NCI-H226 (cell line): Measurements from ENCODE around the gene CD46.
"Not testable (repeated sequence)": the region's sequence is repeated elsewhere in the genome, so short reads cannot be mapped to it uniquely, and the experiment has no call there.

Experiments
- DNase-seq: peaks from one replicate; pipeline ENCODE4 v3.0.0-alpha.2; 2015

The CD46 gene

GRCh38 chr1:207751790-207752455 is at the start of gene CD46:
Gene CD46, plus strand, starts transcription at chr1:207752054. Its CDS starts 159 bp downstream, at chr1:207752213.
- peak; percentile 94 for DNase-seq

DNA sequence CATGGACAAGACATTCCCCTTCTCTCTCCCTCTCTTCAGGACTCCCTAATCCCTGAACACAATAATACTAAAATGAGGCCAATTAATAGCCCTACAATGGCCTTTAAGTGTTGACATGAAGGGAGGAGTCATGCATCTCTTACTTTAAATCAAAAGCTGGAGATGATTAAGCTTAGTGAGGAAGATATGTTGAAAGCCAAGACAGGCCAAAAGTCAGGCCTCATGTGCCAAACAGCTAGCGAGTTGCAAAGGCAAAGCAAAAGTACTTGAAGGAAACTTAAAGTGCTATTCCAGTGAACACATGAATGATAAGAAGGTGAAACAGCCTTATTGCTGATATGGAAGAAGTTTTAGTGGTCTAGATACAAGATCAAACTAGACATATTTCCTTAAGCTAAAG is 49.5 kb upstream of the CD46 start:
- no peak for DNase-seq

DNA sequence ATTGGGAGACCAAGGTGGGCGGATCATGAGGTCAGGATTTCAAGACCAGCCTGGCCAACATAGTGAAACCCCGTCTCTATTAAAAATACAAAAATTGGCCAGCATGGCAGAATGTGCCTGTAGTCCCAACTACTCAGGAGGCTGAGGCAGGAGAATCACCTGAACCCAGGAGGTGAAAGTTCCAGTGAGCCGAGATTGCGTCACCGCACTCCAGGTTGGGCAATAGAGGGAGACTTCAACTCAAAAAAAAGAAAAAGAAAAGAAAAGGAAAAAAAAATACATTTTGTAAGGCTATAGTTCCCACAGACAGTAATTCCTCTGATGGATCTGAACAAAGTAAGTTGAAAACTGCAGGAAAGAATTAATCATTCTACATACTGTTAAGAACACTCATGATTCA is 48.1 kb upstream of the CD46 start:
- DNase-seq: no peak

GRCh38 chr1:207708004-207708403 is 43.9 kb upstream of the CD46 start:
- peak; percentile 31 for DNase-seq

GRCh38 chr1:207711285-207711684 is 40.6 kb upstream of the CD46 start:
- peak; percentile 18 for DNase-seq

DNA sequence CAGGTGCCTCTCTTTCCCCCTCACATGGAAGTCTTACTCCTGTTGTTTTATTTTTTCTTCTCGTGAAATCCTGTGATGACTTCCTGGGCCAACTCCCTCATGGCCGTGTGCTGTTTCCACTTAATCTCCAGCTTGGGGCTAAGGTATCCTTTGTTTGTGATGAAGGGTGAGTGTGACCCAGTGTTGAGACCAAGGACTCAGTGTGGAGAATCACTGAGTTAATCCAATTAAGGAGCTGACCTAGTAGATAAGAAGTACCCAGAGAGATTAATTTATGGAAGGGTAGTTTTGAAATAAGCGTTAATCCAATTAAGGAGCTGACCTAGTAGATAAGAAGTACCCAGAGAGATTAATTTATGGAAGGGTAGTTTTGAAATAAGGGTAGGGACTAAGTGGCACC is 39.2 kb upstream of the CD46 start:
- not testable (repeated sequence) for DNase-seq

DNA sequence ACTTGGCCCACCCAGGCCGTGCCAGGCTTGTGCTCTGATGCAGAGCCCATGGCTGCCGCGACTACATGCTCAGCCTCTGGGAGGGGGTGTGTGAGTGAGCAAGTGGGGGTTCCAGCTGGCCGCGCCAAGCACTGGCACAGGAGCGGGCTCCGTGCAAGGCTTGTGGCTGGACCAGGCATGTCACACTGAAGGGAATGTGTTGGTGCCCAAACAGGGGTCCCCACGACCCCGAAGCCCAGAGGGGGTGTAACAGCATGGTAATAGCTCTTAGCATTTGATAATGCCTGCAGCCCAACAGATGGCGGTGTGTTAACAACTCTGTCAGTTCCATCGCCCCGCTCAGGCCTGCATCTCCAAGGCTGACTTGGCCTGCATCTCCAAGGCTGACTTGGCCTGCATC is 38.3 kb upstream of the CD46 start:
- no peak for DNase-seq

GRCh38 chr1:207719234-207719633 is 32.6 kb upstream of the CD46 start:
- no peak for DNase-seq

- DNase-seq: not testable (repeated sequence)
Measured at GRCh38 chr1:207728200-207728858, 23.5 kb upstream of the CD46 start.

DNA sequence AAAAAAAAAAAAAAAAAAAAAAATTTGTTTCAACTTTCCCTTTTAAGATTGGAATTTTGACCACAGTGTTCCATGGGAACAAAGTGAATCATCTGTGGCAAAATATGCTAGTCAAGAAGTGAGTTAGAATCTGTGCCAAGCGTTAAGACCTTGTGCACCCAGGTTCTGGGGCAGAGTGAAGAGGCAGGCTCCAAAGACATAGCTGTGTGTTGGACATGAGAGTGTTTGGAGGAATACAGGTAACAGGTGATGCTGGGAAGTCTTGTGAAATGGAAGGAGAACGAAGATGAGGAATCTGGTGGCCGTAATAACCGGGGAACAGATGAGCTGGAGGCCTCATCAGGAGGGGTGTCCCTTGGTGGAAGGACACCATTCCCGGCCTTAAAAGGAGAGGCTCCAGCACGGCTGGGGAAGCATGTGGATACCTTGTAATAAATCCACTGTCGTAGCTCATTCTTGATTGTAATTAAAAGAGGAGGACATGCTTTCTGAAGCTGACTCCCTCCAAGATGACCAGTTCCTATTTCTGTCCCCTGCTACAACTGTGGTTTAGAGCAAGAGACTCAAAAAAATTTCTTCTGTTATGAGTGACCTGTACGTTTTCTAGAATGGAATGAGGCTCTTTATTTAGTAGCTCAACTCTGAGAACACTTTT is 14.2 kb upstream of the CD46 start:
- DNase-seq: not testable (repeated sequence)

DNA sequence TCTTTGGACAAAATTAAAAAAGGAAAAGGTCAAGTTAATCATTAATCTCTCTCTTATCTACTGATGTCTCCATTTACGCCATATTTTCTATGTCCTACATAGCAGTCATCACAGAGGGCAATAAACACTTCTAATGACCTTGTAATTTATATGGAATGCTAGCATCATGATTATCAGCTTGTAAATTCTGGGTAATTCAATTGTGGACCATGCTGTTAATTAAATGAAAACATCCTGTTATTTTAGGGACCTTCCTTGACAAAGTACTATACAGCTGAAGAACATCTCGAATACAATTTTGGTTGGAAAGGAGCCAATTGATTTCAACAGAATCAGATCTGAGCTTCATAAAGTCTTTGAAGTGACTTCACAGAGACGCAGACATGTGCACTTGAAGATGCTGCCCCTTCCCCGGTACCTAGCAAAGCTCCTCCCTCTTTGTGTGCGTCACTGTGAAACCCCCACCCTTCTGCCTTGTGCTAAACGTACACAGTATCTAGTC is 13.6 kb upstream of the CD46 start:
- not testable (repeated sequence) for DNase-seq

GRCh38 chr1:207740207-207740606 is 11.6 kb upstream of the CD46 start:
- no peak for DNase-seq

DNA sequence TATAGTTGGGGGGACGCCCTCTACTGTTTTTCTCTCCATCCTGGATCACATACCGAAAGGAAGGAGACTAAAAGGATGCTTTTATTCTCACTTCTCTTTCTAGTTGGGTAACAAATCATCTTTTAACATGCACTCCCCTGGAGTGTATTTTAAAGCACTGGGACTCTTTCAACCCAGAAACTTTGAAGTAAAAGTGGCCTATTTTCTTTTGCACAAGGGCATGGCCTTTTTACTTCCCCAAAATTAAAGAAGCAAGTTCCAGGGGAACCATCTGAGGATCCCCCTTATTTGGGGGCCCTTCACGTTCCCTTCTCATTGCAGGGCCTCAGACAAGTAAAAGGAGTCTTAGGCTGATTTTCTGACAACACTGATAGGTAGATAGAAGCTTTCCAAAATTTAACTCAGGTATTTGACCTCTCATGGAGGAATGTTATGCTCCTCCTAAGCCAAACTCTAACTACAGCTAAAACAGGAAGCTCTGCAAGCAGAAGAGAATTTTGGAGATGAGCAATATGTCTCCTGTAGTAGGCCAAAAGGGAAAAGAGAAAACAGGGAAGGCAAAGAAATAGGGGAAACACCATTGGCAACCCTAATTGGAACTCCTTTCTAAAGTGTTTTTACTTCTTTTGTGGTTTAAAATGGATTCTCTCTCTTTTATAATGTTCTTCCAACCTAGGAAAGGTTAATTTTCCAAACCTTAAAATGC is 8.9 kb upstream of the CD46 start:
- no peak for DNase-seq

DNA sequence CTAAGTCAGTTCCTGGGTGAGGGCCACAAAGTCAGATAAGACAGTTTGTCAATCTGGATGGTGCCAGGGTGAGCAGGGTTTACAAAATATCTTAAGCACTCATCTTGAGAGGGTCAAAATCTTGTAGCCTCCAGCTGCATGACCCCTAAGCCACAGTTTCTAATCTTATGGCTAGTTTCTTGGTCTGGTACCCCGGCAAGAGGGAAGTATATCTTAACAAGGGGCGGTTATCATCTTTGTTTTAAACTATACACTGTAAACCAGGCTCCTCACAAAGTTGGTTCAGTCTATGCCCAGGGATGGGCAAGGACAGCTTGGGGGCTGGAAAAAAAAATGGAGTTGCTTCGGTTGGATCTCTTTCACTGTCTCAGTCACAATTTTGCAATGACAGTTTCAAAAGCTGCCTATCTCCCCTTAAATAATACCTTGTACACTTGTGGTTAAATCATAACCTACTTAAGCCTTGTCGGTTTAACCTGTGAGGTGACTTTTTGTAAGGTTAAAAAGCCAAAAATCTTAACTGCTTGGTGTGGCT is 7.8 kb upstream of the CD46 start:
- DNase-seq: no peak

GRCh38 chr1:207745285-207745684 is 6.6 kb upstream of the CD46 start:
- DNase-seq: peak; percentile 24

DNA sequence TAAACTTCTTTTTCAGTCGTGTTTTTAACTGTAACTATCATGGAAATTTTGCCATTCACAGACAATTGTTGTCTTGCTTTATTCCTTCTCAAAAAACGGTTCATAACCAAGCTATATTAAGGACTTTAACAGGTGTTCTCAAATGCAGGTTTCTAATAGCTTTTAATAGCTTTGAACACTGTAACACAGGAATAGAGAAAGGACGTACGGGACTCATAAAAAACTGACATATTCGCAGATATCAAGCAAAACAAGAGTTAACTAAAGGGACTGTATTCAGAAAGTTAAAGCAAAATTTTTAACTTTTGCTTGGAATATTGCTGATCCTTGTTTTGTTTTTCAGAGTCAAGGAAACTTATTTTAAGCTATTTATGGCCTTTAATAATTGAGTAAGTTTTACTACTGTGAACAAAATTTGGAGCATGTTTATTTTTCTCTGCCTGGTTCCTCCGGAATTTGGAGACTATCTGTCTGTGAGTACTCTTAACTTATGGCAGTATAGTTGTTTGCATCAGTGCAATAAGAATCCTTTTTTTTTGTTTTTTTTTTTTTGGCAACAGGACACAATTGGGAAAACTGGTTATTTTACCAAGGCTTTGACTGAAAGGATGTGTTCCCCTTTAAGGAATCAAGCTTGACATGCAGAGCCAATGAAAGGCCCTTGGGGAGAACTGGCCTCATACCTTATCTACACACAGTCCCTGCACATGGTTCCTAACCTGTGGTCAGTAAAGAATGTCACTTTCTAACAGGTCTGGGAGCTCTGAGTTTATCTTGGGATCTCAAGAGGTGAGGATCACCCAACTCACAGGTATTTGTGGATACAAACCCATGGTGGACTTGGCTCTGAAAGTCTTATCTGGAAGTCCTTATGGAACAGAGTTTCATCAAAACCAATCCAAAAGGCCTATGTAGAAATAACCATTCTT is 5.8 kb upstream of the CD46 start:
- no peak for DNase-seq

DNA sequence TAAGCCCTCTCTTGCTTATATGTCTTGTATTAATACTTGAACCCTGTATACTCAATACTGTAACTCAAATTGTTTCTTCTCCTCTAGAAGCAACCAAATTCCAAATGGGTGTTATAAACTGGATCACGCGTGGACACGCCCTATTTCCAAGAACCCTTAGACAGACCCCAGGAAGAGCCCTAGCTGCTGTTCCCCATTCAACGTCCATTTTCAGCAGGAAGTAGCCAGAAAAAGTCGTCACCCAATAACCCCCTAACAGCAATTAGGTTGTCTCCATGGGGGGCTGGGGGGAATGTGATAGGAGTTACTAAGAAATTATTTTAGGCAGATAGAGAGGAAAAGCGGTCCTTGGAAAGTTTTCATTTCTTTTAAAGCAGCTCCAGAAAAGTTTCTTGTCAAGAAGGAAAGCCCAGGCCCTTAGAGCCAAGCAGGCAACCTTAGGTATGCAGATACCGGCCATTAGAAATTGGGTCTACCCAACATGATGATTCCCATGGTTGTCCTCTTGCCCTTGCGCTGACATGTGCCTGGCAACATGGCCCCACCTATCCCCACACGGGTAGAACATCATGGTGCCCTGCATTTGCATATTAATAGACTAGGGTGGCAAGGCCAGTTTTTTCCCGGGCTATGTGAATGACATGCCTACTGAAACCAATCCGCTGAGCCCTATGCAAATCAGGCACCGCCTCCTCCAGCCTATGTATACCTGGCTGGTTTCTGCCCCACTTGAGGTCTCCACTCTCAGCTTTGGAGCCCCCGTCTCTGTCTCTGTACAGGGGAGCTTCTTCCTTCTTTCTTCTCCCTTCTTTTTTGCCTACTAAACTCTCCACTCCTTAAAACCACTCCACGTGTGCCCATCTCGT is 4.0 kb upstream of the CD46 start:
- no peak for DNase-seq

- peak; percentile 52 for DNase-seq
Measured at GRCh38 chr1:207748737-207749528, 2.9 kb upstream of the CD46 start.

GRCh38 chr1:207750631-207751305 is 1.1 kb upstream of the CD46 start:
- DNase-seq: no peak

DNA sequence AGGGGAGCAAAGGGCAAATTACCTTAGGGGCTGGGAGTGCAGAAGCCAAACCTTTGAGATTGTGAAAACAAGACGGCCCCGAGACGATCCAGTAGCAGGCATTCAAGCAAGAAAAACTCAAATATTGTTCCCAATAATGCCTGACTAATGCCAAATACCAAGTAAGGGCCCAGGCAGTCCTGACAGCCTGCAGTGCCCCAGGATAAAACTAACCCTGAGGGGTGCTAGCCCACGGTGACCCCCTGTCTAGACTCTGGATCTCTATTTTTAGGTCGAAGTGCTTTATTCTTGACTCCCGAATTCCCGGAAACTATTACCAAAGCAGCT is 428 bp upstream of the CD46 start:
- not testable (repeated sequence) for DNase-seq
